ENCODE results near the gene PLEKHA6. TPM values are rescaled to one million over a fixed set of nuclear protein-coding genes. Genes with fewer than 3 reads are reported as not detected.

Gene PLEKHA6
- total RNA-seq, 4 donors from 2014 or later, result 3.7 to 15.4 (median 12.8) TPM

GRCh38 chr1:204174958-204175357 lies 184.8 kb downstream of the PLEKHA6 start:
- Histone ChIP-seq H3K9me3 (peaks cover 5% of the 10 kb centered on the region), H3K4me1 (no peaks in the 10 kb centered on the region), H3K36me3 (no peaks in the 10 kb centered on the region), H3K4me3 (no peak overlapping the region), H3K27me3 (peaks cover 2% of the 10 kb centered on the region), H3K27ac (no peak overlapping the region)
- DNase-seq (ENCODE audit: low spot score in 2 of 2), result no peak
- TF ChIP-seq CTCF (IDR thresholded peaks at IDR 0.05) (no peak), POLR2A (IDR thresholded peaks at IDR 0.05) (no peak), EP300 (IDR thresholded peaks at IDR 0.05) (no peak), POLR2AphosphoS5 (IDR thresholded peaks at IDR 0.05) (no peak)
- WGBS, result 75% methylated on average over 3 of the region's 3 CpGs

DNA sequence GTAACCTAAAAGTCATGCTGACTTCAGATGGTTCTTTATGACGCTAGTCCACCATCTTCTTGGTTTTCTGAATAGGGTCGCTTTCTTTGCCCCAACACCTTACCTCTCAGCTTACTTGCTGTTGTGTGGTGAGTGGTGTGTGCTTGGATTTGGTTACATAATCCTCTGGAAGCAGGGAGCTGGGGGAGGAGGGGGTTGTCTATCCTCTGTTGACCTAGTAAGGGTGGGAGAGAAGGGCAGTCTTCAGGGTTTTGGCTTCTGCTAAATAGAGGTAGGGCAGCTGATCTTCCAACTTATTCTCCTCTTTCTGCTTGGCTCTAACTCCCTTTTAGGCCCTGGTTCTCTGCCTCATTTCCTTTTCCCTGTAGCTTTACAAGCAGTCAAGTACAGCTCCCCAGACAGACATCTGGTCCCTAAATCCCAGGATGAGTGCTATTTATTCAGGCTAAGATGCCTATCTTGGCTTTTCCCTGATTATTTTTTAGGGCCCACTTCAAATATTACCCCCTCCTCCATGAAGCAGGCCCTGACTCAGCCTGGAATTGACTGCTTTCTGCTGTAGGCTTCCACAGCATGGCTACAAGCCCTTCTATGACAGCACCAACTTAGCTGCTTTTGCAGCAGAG lies 187.2 kb downstream of the PLEKHA6 start:
- Histone ChIP-seq H3K4me1 (no peaks in the 10 kb centered on the region), H3K27ac (no peak overlapping the region), H3K27me3 (no peaks in the 10 kb centered on the region), H3K4me3 (no peak overlapping the region), H3K36me3 (no peaks in the 10 kb centered on the region), H3K9me3 (peaks cover 10% of the 10 kb centered on the region)
- DNase-seq (ENCODE audit: low spot score in 2 of 2), result no peak
- no peak for TF ChIP-seq CTCF (IDR thresholded peaks at IDR 0.05)
- no peak for TF ChIP-seq EP300 (IDR thresholded peaks at IDR 0.05)
- no peak for TF ChIP-seq POLR2AphosphoS5 (IDR thresholded peaks at IDR 0.05)
- no peak for TF ChIP-seq POLR2A (IDR thresholded peaks at IDR 0.05)
- 100% methylated on average over 2 of the region's 2 CpGs for WGBS

- H3K27ac ChIP-seq, result no peak overlapping the region
These were observed 188.0 kb downstream of the PLEKHA6 start for GRCh38 chr1:204171751-204172178.

GRCh38 chr1:204170494-204171155 lies 189.1 kb downstream of the PLEKHA6 start:
- WGBS, result 96% methylated on average over 3 of the region's 3 CpGs
- no peaks in the 10 kb centered on the region for H3K27me3 ChIP-seq
- peaks cover 10% of the 10 kb centered on the region for H3K9me3 ChIP-seq
- no peaks in the 10 kb centered on the region for H3K4me1 ChIP-seq
- TF ChIP-seq EP300 (IDR thresholded peaks at IDR 0.05) (no peak), CTCF (IDR thresholded peaks at IDR 0.05) (no peak), POLR2AphosphoS5 (IDR thresholded peaks at IDR 0.05) (no peak), POLR2A (IDR thresholded peaks at IDR 0.05) (no peak)
- H3K27ac ChIP-seq, result no peak overlapping the region
- H3K36me3 ChIP-seq, result no peaks in the 10 kb centered on the region
- DNase-seq (ENCODE audit: low spot score in 2 of 2), result no peak
- H3K4me3 ChIP-seq, result no peak overlapping the region

More at GRCh38 chr1:204171751-204172178, 188.0 kb downstream of the PLEKHA6 start:
- no peak for TF ChIP-seq EP300 (IDR thresholded peaks at IDR 0.05)
- no peak for TF ChIP-seq POLR2A (IDR thresholded peaks at IDR 0.05)
- TF ChIP-seq POLR2AphosphoS5 (IDR thresholded peaks at IDR 0.05), result no peak
- TF ChIP-seq CTCF (IDR thresholded peaks at IDR 0.05), result no peak
- Histone ChIP-seq H3K27me3 (no peaks in the 10 kb centered on the region), H3K36me3 (no peaks in the 10 kb centered on the region), H3K9me3 (peaks cover 10% of the 10 kb centered on the region), H3K4me3 (no peak overlapping the region), H3K4me1 (no peaks in the 10 kb centered on the region)
- 69% methylated on average over 4 of the region's 4 CpGs for WGBS
- DNase-seq (ENCODE audit: low spot score in 2 of 2), result no peak

GRCh38 chr1:204169858-204170257 lies 189.9 kb downstream of the PLEKHA6 start:
- no peaks in the 10 kb centered on the region for H3K36me3 ChIP-seq
- 88% methylated on average over 4 of the region's 4 CpGs for WGBS
- no peak overlapping the region for H3K4me3 ChIP-seq
- no peaks in the 10 kb centered on the region for H3K27me3 ChIP-seq
- H3K4me1 ChIP-seq, result no peaks in the 10 kb centered on the region
- H3K27ac ChIP-seq, result no peak overlapping the region
- DNase-seq (ENCODE audit: low spot score in 2 of 2), result no peak
- TF ChIP-seq CTCF (IDR thresholded peaks at IDR 0.05) (no peak), POLR2AphosphoS5 (IDR thresholded peaks at IDR 0.05) (no peak), POLR2A (IDR thresholded peaks at IDR 0.05) (no peak), EP300 (IDR thresholded peaks at IDR 0.05) (no peak)
- peaks cover 10% of the 10 kb centered on the region for H3K9me3 ChIP-seq
